ENCODE data around the gene CEP128.

CEP128 gene

DNA sequence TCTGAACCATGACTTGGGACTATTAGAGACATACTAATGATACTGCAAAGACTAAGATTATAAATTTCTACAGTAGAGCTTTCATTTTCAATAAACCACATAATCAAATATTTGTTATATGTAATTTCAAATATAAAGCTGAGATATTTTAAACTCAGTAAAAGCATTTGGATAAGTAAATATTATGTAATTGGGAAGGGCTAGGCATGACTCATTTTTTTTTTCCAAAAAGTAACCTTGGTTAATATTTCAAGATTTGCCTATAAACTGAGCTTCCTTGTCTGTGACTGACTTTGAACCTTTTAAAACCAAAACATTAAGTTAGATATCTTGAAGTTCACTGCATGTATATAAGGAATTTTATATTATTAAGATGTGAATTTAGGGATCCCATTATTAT is 332.5 kb downstream of the CEP128 start:
- no peak for DNase-seq (ENCODE audit: low spot score)

- DNase-seq (ENCODE audit: low spot score) = no peak
Observed at GRCh38 chr14:80608563-80608962, 333.0 kb downstream of the CEP128 start.

DNA sequence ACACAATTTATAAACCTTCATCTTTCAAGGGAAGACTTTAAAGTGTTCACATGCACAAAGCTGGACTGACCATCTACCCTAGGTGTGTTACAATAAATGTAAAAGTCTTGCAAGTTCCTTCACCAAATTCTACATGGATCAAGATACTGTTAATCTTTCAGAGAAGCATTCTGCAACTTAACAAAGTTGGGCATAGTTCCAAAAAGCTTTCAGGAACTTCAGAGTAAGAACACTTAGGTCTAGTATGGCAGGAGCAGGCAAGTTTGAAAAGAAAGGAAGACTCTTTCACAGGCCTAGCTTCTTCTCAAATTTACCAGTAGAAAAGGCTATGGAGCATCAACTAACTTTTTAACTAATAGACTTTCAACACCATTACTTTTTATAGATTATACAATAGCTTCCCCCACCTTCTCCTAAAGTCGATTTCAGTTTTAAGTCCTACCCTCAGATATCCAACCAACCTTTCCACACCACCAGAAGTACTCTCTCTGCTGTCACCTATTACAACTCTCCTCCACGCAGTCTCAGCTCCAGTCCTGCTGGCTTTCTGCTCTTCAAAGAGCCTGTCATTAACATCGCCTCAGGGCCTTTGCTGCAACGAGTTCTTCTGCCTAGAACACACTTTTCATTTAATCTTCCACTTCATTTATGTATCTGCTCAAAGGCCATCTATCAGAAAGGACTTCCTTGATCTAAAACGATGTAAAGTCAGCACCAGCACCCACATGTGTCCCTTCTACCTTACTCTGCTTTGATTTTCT is 333.9 kb downstream of the CEP128 start:
- DNase-seq (ENCODE audit: low spot score) = no peak

- no peak for DNase-seq (ENCODE audit: low spot score)
Observed at GRCh38 chr14:80606347-80606772, 335.2 kb downstream of the CEP128 start.

GRCh38 chr14:80605536-80605935 is 336.0 kb downstream of the CEP128 start:
- no peak for DNase-seq (ENCODE audit: low spot score)

DNA sequence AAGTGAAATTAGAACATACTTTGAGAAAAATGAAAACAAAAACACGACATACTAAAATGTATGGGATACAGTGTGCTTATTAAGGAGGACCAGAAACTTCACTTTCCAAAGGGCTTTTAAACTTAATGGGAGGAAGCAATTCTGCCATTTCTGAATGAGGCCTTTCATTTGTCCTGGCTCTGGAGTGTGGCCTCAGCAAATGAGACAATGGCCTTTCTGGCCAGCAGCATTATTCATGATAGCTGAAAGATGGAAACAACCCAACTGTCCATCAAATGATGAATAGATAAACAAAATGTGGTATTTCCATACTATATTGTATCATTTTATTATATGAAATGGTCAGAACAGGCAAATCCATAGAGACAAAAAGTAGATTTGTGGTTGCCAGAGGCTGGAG is 338.6 kb downstream of the CEP128 start:
- no peak for DNase-seq (ENCODE audit: low spot score)

- no peak for DNase-seq (ENCODE audit: low spot score)
Observed at GRCh38 chr14:80587096-80587724, 354.3 kb downstream of the CEP128 start.

GRCh38 chr14:80586131-80586530 is 355.4 kb downstream of the CEP128 start:
- no peak for DNase-seq (ENCODE audit: low spot score)

GRCh38 chr14:80585506-80585835 is 356.1 kb downstream of the CEP128 start:
- no peak for DNase-seq (ENCODE audit: low spot score)

- no peak for DNase-seq (ENCODE audit: low spot score)
Observed at GRCh38 chr14:80584744-80585505, 356.6 kb downstream of the CEP128 start.

DNA sequence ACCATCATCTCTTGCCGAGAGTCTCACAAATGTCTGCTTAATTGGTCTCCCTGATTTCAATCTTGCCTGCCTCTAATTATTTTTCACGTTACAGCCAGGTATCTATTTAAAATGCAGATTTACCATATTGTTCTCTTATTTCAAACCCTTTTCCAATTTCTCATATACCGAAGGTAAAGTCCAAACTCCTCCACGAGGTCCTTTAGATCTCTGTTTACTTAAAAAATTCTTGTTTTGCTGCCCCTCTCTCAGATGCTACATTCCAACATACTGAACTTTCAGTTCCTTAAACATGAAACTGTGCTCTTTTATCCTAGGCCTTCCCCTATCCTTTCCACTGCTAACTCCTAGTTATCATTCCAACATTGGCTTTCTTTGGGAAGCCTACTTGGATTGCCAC is 363.9 kb downstream of the CEP128 start:
- no peak for DNase-seq (ENCODE audit: low spot score)

DNA sequence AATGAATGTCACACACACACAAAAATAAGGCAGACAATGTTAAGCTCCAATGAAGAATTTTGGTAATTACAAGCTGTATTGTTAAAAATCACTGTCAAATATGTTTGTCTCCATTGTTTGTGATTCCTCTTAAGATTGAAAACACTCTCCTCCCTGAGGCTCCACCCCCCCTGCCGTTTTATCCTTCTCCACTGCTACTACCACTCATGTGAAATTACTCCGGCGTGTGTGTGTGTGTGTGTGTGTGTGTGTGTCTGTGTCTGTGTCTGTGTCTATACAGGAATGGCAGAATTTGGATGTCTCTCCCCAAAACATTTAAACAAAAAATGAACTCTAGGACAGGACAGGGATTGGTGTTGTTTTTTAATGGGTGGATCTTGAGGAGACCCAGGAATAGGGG is 365.1 kb downstream of the CEP128 start:
- no peak for DNase-seq (ENCODE audit: low spot score)

- DNase-seq (ENCODE audit: low spot score) = no peak
Observed at GRCh38 chr14:80575763-80576162, 365.8 kb downstream of the CEP128 start.

GRCh38 chr14:80572666-80573065 is 368.9 kb downstream of the CEP128 start:
- no peak for DNase-seq (ENCODE audit: low spot score)

DNA sequence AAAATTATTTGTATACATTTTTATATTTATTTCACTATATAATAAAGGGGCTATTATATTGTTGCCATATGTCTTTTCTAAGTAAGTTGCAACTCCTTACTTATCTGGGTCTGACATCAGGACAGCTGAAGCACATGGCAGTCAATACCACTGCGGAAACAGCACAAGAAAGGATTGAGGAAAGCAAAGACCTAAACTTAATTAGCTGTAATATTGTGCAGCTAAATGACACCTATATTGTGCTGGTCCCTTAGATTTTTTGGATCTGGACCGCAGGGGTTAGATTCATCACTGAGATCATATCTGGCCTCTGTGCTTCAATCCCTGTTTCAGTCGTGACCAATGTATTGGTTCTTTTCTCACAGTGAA is 370.6 kb downstream of the CEP128 start:
- no peak for DNase-seq (ENCODE audit: low spot score)

DNA sequence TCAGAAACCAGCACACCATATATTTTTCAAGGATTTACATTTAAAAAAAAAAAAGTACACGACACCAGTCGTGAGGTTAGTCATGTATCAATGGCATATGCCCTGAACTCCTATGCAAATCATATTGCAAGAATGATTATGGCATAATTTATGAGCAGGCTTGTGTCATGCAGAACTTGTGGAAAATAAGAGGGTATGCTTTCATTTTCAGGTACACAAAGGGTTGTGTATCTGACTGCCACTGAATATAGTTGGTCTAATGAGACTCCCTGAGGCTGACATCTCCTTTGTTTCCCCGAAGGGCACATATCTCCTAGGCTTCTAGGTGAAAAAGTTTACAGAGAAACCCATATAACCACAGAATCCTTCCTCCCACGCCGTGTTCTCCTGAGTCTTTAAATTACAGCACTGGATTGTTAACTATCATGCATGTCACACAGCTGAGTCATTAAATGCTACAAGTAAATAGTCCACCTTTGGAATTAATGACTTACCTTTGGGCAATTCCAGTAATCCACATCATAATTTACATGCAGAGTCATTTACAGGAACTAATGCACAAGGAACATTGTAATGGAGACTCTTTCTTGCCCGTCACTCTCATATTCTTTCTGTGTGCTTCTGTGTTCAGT is 373.5 kb downstream of the CEP128 start:
- DNase-seq (ENCODE audit: low spot score) = no peak

- DNase-seq (ENCODE audit: low spot score) = no peak
Observed at GRCh38 chr14:80565001-80565400, 376.5 kb downstream of the CEP128 start.

DNA sequence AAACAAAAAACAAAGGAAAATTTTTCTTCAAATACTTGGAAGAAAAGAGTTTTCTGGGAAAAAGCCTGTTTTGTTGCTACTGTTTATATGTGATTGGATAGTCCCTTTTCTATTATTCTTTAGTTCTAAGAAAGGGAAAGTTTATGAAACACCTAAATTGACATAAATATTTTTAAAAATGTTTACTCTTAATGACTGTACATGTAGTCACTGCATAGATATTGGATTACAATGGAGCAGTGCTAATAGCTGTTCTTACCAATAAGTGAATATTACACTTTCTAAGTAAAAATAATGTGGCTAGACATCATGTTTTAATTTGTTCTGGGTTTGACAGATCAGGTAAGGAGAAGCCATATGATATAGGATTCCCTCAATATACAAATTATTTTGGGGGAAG is 377.5 kb downstream of the CEP128 start:
- no peak for DNase-seq (ENCODE audit: low spot score)

DNA sequence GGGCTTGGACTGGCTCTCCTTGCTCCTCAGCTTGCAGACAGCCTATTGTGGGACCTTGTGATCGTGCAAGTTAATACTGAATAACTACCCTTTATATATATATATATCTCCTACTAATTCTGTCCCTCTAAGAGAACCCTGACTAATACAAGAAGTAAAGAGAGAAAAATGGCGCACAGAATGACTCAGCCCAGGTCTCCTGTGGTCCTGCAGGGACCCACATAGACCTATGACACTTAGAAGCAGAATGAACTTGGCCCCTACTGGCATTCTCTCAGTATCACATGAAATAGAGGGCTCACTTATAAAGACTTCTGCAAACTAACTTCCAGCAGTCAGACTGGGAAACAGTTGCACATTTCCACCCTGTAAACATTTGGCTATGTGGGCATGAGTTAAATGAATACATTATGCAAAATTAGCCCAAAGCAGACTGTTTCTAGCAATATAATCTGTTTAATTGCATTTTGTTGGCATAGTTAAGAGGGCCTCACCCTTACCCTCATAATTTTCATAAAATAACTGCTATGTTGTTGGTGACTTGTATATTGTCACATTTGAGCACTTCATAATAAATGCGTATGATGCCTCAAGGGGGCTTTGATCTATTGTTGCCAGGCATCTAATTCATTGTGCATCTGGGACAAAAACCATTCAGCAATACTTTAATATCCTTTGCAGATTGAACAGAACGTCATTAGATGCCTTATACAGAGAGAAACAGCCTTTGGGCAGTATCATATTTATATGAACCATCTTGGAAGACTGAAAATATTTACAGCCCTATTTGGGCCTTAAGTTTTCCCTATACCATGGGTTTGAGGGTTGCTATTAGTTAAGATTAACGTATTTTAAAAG is 380.5 kb downstream of the CEP128 start:
- DNase-seq (ENCODE audit: low spot score) = no peak

GRCh38 chr14:80554139-80554538 is 387.4 kb downstream of the CEP128 start:
- no peak for DNase-seq (ENCODE audit: low spot score)

- no peak for DNase-seq (ENCODE audit: low spot score)
Observed at GRCh38 chr14:80549141-80549540, 392.4 kb downstream of the CEP128 start.
